Uterus (tissue), 2 donors: ENCODE measurements around the gene MYH14.

Experiments used
- POLR2A ChIP-seq, 2 donors: fragments of 450-650 bp; IDR thresholded peaks; one replicate each; pipeline ENCODE4 v1.6.1; 2016; ENCODE audit warnings: antibody characterized with exemption in 2 of 2, mild to moderate bottlenecking in 1 of 2, moderate library complexity in 1 of 2
- TF ChIP-seq, protein P1 (sequence below), 4 experiments: fragments of 200-600 bp in 2 of 4; fragments of 450-650 bp in 2 of 4; sonication (generic) in 2 of 4; IDR thresholded peaks; one replicate each; pipeline ENCODE4 v1.5.1; 2016 to 2019; ENCODE audit warnings: antibody characterized with exemption in 4 of 4, mild to moderate bottlenecking in 2 of 4, moderate library complexity in 1 of 4

DNA sequence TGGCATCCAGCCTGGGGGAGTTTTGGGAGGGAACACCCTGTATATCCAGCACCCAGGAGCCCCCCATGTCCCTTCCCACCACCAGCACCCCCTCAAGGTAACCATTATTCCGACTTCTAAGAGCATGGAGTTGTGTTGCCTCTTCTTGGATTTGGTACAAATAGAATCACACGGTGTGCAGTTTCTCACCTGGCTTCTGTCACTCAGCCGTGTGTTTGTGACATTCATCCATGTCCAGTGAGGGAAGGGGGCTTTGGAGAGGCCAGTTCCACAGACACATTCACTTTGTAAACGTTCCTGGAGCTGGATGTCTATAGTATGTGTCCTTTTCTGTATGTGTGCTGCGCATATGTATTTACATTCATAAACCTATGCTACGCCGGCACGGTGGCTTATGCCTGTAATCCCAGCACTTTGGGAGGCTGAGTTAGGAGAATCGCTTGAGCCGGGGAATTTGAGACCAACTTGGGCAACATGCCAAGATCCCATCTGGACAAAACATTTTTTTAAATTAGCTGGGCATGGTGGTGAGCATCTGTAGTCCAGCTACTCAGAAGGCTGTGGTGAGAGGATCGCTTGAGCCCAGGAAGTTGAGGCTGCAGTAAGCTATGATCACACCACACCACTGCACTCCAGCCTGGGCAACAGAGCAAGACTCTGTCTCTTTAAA is 36.6 kb downstream of the MYH14 start:
- TF ChIP-seq, protein P1, sequence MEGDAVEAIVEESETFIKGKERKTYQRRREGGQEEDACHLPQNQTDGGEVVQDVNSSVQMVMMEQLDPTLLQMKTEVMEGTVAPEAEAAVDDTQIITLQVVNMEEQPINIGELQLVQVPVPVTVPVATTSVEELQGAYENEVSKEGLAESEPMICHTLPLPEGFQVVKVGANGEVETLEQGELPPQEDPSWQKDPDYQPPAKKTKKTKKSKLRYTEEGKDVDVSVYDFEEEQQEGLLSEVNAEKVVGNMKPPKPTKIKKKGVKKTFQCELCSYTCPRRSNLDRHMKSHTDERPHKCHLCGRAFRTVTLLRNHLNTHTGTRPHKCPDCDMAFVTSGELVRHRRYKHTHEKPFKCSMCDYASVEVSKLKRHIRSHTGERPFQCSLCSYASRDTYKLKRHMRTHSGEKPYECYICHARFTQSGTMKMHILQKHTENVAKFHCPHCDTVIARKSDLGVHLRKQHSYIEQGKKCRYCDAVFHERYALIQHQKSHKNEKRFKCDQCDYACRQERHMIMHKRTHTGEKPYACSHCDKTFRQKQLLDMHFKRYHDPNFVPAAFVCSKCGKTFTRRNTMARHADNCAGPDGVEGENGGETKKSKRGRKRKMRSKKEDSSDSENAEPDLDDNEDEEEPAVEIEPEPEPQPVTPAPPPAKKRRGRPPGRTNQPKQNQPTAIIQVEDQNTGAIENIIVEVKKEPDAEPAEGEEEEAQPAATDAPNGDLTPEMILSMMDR (IDR thresholded peaks at IDR 0.05): no peak
- TF ChIP-seq POLR2A (IDR thresholded peaks at IDR 0.05): no peak
